ENCODE measurements around the gene LRFN2. TPM values are rescaled to one million over a fixed set of nuclear protein-coding genes. Genes with fewer than 3 reads are reported as not detected.

Gene LRFN2
- total RNA-seq, 1 experiment from 2014 or later, result 0.28 TPM

DNA sequence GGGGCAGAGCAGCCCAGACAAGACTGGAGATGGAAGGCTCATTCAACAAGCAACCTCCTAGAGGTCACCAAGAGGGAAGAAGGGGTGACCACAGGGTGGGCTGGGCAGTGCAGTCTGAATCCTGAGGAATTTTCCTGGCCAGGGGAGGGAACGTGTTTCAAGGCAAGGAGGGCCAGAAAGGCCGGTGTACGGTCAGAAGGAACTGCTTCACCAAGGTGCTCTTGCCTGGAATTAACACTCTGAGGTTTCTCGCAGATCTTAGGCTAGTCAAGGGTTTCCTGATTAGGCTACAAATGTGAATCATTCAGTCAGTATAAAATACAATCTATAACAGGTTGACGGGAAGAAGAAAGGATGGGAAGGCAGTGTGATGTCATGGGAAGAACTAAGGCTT, 199.3 kb downstream of the LRFN2 start:
- no peak overlapping the region for H3K4me3 ChIP-seq (ENCODE audit: insufficient read depth, low read depth, low read length)
- no peaks in the 10 kb centered on the region; the same call in 1 of the 2 replicates for H3K27me3 ChIP-seq (ENCODE audit: control insufficient read depth, insufficient read depth, low read length)
- no peak for DNase-seq
- no peaks in the 10 kb centered on the region for H3K36me3 ChIP-seq (replicated peaks; ENCODE audit: control insufficient read depth, insufficient read depth, low read length)

DNA sequence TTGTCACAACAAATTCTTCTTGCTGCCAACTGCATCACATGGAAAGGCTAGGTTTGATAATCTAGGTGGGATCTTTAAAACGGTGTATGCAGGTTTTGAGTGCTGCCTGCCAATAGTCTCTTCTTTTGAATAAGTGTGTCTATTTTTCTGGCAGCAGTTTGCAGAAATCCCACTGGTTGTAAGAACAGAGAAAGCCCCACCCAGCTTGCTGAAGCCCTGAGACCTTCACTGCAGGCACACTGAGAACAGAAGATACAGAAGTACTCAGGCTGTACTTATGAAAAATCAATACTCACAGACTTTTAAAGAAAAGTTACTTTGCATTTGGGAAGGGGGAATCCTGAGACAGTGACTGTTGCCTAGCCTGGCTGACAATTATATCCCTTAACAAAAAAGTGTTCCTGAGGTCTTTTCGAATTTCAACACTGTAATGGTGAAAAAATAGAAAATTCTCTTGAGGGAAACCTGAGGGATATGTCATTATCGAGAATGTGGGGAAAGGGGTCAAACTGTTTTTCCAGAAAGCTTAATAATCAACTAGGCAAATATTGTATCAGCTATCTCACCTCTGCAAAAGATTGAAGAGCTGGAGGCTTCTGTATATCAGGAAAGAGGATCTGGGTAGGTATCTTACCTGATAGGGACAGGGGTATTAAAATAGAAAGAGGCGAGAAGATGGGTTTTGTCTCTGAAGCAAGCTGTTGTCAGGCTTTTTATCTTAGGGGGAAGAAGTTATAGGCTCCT, 199.9 kb downstream of the LRFN2 start:
- no peak for DNase-seq

DNA sequence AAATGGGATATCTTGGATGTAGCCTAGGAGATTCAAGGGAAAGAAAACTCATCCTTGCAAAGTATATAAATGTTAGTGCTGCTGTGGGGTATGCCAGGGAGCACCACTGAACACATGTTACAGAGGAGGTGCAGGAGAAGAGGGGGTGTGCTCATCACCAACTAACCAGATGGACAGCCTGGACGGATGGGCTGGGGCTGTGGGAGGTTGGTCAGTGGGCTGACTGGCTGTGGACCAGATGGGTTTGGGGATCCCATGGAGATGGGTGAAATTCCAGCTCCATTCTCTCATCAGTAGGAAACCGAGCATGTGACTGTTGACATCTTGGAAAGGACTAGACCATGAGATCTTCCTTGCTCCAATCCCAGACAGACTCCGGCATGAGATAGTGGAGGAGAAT, 201.0 kb downstream of the LRFN2 start:
- Histone ChIP-seq H3K4me3 (ENCODE audit: insufficient read depth, low read depth, low read length) (no peak overlapping the region), H3K36me3 (replicated peaks; ENCODE audit: control insufficient read depth, insufficient read depth, low read length) (no peaks in the 10 kb centered on the region), H3K27me3 (ENCODE audit: control insufficient read depth, insufficient read depth, low read length) (no peaks in the 10 kb centered on the region; the same call in 1 of the 2 replicates)
- no peak for DNase-seq

More for the DNA sequence above, 199.9 kb downstream of the LRFN2 start:
- no peak overlapping the region for H3K4me3 ChIP-seq (ENCODE audit: insufficient read depth, low read depth, low read length)
- H3K27me3 ChIP-seq (ENCODE audit: control insufficient read depth, insufficient read depth, low read length), result no peaks in the 10 kb centered on the region; the same call in 1 of the 2 replicates
- H3K36me3 ChIP-seq (replicated peaks; ENCODE audit: control insufficient read depth, insufficient read depth, low read length), result no peaks in the 10 kb centered on the region

DNA sequence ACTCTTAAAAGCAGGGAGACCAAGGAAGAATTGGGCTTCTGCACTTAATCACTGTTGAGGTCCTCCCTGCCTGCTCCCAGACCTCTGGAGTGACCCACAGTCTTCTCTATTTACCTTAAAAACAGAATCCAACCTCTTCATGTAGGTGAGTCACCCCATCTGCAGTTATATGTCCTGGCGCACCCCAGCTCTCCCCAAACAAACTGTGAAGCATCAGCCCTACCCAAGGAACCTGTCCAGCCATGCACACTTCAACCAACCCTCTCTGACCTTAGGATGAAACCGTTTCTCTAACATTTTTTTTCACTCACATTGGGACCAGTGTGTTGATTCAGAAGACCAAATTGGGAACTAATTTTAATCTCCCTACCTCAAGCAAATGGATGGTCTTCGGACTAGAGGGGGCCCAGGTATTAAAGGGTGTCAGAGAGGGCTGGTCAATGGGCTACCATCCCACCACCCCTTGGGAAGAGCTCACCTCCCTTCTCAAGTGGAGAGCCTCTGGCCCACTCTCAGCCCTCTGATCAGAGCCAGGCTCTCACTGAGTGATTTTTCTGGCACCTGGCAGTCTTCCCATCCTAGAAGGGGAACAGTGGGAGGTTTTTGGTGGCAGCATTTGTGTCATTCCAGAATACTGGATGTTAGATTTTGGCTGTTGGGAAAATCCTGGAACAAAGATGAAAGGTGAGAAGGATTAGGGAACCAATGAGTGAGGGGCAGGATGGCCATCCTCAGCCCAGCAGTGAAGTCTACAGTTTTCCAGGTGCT, 203.6 kb downstream of the LRFN2 start:
- H3K4me3 ChIP-seq (ENCODE audit: insufficient read depth, low read depth, low read length), result no peak overlapping the region
- DNase-seq, result no peak
- H3K27me3 ChIP-seq (ENCODE audit: control insufficient read depth, insufficient read depth, low read length), result no peaks in the 10 kb centered on the region
- no peaks in the 10 kb centered on the region for H3K36me3 ChIP-seq (replicated peaks; ENCODE audit: control insufficient read depth, insufficient read depth, low read length)

DNA sequence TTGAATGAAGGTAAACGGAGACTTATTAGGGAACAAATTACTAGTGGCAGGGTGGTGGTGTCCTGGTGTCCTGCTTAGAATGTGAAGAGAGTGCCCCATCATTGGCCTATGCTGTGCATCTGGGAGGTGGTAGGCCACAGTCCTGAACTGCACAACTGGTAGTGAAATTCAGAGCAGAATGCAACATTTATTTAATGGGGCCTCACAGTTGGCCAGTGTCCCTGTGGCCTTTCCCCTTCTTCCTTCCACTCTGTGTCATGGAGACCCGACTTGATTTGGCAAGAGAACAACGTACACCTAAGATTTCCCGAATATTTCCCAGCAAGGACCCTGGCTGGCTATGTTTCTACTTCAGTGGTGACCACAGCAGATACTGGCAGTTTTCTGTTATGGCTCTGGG, 206.9 kb downstream of the LRFN2 start:
- Histone ChIP-seq H3K36me3 (replicated peaks; ENCODE audit: control insufficient read depth, insufficient read depth, low read length) (no peaks in the 10 kb centered on the region), H3K4me3 (ENCODE audit: insufficient read depth, low read depth, low read length) (no peak overlapping the region), H3K27me3 (ENCODE audit: control insufficient read depth, insufficient read depth, low read length) (no peaks in the 10 kb centered on the region)
- DNase-seq, result no peak

DNA sequence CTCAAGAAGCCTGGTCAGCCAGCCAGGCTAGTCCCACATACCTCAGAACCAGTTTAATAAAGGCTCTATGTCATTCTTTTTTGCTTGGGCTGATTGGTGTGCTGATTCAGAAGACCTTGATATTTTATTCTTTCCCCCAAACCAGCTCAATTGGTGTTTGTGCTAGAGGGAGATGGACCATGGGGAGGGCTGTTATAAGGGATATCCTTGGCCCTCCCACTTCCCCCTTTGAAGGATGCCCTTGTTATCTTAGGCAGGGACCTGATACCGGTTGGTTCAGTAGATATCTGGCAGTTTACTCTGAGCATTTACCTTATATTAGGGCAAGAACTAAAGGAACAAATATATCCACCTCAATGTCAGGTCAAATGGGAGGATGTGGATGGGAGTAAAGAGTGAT, 207.4 kb downstream of the LRFN2 start:
- Histone ChIP-seq H3K4me3 (ENCODE audit: insufficient read depth, low read depth, low read length) (no peak overlapping the region), H3K27me3 (ENCODE audit: control insufficient read depth, insufficient read depth, low read length) (no peaks in the 10 kb centered on the region), H3K36me3 (replicated peaks; ENCODE audit: control insufficient read depth, insufficient read depth, low read length) (no peaks in the 10 kb centered on the region)
- DNase-seq, result no peak

DNA sequence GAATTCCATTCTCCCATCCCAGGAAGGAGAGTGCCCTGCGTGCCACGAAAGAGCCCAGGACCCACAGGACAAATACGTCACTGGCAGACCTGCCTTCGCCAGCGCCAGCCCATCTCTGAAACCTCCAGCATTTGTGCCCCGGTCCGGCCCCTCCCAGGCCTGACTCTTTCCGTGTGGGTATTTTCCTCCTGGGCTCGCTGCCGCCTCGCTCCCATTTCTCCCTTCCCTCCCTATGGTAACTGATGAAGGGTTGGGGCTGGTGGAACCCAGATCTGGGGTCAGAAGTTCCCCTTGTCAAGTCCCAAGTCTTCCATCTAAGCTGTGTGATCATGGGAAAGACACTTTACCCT, 208.5 kb downstream of the LRFN2 start:
- Histone ChIP-seq H3K27me3 (ENCODE audit: control insufficient read depth, insufficient read depth, low read length) (no peaks in the 10 kb centered on the region), H3K4me3 (ENCODE audit: insufficient read depth, low read depth, low read length) (no peak overlapping the region), H3K36me3 (replicated peaks; ENCODE audit: control insufficient read depth, insufficient read depth, low read length) (no peaks in the 10 kb centered on the region)
- DNase-seq, result no peak

DNA sequence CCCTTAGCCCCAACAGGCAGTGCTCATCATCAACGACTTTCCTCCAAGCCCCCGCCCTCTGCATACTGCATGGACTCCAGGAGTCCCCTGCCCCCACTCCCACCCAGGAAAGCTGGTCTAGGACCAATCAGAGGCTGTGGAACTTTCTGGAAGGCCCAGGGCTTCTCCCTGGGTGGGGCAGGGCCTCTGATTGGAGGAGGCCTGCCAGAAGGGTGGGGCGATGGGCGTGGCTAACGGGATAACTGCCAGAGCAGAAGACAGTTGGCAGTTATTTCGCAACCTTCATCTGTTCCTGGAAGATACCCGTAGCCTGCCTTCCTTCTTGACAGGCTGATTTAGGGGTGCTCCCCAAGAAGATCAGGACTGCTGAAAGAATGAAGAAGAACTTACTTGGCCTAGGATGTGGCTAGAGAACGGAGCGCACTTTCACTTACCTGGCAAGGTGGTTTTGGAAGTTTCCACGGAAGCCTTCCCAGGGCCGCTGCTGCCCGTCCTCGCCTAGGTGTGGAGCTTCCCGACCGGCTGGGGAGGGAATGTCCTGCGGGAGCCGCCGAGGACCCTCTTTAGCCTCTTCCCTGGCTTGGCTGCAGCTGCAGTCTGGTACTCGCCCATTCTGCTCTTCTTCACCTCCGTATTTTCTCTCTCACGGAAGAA, 209.0 kb downstream of the LRFN2 start:
- no peak overlapping the region for H3K4me3 ChIP-seq (ENCODE audit: insufficient read depth, low read depth, low read length)
- no peak for DNase-seq
- no peaks in the 10 kb centered on the region for H3K27me3 ChIP-seq (ENCODE audit: control insufficient read depth, insufficient read depth, low read length)
- no peaks in the 10 kb centered on the region for H3K36me3 ChIP-seq (replicated peaks; ENCODE audit: control insufficient read depth, insufficient read depth, low read length)

DNA sequence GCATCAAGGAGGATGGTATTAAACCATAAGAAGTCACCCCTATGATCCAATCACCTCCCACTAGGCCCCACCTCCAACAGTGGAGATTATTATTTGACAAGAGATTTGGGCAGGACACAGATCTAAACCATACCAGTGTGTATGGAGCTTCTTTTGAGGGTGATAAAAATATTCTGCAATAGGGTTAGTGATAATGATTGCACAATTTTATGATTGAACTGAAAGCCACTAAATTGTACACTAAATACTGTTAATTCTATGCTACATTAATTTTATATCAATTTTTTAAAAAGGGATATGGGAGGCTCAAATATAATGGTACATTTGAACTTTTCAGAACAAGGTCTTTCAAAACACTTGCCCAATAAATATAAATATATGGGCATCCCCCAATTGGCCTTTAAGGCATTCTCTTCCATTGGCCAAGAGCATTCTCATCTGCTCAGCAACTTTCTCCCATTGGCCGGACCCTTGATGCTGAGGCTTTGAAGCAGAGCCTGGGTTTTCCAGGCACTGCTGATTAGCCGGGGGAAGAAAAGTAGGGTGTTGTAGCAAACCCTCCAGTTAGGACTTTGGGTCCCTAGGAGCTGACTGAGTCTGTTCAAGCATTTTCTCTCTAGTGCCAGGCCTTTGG, 209.9 kb downstream of the LRFN2 start:
- Histone ChIP-seq H3K36me3 (replicated peaks; ENCODE audit: control insufficient read depth, insufficient read depth, low read length) (no peaks in the 10 kb centered on the region), H3K27me3 (ENCODE audit: control insufficient read depth, insufficient read depth, low read length) (no peaks in the 10 kb centered on the region), H3K4me3 (ENCODE audit: insufficient read depth, low read depth, low read length) (no peak overlapping the region)
- DNase-seq, result no peak

DNA sequence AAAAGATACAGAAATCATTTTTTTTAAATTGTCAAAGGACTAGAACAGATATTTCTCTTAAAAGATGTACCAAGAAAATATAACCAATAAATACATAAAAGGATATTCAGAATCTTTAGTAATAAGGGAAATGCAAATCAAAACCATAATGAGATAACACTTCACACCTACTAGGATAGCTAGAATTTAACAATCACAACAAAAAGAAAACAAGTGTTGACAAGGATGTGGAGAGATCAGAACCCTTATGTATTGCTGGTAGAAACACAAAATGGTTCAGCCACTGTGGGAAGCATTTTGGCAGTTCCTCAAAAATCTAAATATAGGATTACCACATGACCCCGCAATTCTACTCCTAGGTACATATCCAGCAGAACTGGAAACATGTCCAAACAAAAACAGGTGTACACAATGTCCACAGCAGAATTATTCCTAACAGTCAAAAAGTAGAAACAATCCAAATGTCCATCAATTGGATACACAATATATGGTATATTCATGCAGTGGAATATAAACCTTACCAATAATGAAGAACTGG, 211.0 kb downstream of the LRFN2 start:
- no peaks in the 10 kb centered on the region for H3K36me3 ChIP-seq (replicated peaks; ENCODE audit: control insufficient read depth, insufficient read depth, low read length)
- no peak for DNase-seq
- no peaks in the 10 kb centered on the region for H3K27me3 ChIP-seq (ENCODE audit: control insufficient read depth, insufficient read depth, low read length)
- no peak overlapping the region for H3K4me3 ChIP-seq (ENCODE audit: insufficient read depth, low read depth, low read length)

DNA sequence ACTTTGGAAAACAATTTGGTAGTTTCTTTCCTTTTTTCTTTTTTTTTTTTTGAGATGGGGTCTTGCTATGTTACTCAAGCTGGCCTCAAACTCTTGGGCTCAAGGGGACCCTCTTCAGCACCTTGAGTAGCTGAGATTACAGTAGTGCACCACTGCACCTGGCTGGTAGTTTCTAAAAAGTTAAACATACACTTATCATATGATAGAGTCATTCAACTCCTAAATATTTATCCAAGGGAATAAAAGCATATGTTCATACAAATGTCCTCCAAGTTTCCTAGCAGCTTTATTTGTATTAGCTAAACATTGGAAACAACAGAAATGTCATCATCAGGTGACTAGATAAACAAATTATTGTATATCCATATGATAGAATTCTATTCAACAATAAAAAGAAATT, 213.9 kb downstream of the LRFN2 start:
- H3K27me3 ChIP-seq (ENCODE audit: control insufficient read depth, insufficient read depth, low read length), result no peaks in the 10 kb centered on the region
- H3K4me3 ChIP-seq (ENCODE audit: insufficient read depth, low read depth, low read length), result no peak overlapping the region
- no peak for DNase-seq
- H3K36me3 ChIP-seq (replicated peaks; ENCODE audit: control insufficient read depth, insufficient read depth, low read length), result no peaks in the 10 kb centered on the region

DNA sequence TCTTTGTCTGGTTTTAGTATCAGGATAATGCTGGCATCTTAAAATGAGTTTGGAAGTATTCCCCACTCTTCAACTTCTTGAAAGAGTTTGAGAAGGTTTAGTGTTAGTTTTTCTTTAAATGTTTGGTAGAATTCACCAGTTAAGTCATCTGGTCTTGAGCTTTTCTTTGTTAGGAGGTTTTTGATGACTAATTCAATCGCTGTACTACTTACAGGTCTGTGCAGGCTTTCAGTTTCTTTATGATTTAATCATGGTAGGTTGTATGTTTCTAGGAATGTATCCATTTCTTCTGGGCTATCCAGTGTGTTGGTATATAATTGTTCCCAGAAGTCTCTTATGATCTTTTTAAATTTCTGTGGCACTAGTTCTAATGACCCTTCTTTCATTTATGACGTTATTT, 215.5 kb downstream of the LRFN2 start:
- no peaks in the 10 kb centered on the region for H3K27me3 ChIP-seq (ENCODE audit: control insufficient read depth, insufficient read depth, low read length)
- H3K4me3 ChIP-seq (ENCODE audit: insufficient read depth, low read depth, low read length), result no peak overlapping the region
- no peaks in the 10 kb centered on the region for H3K36me3 ChIP-seq (replicated peaks; ENCODE audit: control insufficient read depth, insufficient read depth, low read length)
- DNase-seq, result no peak

DNA sequence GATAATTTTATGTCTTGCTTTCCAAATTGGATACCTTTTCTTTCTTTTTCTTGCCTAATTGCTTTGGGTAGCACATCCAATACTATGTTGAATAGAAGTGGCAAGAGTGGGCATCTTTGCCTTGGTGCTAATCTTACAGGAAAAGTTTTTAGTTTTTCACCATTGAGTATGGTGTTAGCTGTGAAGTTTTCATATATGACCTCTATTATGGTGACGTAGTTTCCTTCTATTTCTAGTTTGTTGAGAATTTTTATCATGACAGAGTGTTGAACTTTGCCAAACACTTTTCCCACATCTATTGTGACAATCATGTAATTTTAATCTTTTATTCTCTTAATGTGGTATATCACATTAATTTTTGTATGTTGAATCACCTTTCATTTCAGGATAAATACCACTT, 216.1 kb downstream of the LRFN2 start:
- Histone ChIP-seq H3K4me3 (ENCODE audit: insufficient read depth, low read depth, low read length) (no peak overlapping the region), H3K27me3 (ENCODE audit: control insufficient read depth, insufficient read depth, low read length) (no peaks in the 10 kb centered on the region), H3K36me3 (replicated peaks; ENCODE audit: control insufficient read depth, insufficient read depth, low read length) (no peaks in the 10 kb centered on the region)
- DNase-seq, result no peak

DNA sequence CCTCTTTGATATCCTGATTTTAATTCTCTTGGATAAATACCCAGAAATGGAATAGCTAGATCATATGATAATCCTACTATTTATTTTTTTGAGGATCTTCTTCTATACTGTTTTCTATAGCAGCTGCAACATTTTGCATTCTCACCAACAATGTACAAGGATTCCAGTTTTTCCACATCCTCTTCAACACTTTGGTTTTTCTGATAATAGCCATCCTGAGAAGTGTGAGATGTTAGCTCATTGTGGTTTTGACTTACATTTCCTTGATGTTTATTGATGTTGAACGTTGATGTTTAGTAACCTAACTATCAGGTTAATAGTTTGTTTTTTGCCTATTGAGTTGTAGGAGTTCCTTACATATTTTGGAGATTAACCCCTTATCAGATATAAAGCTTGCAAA, 217.3 kb downstream of the LRFN2 start:
- H3K36me3 ChIP-seq (replicated peaks; ENCODE audit: control insufficient read depth, insufficient read depth, low read length), result no peaks in the 10 kb centered on the region
- H3K4me3 ChIP-seq (ENCODE audit: insufficient read depth, low read depth, low read length), result no peak overlapping the region
- no peaks in the 10 kb centered on the region for H3K27me3 ChIP-seq (ENCODE audit: control insufficient read depth, insufficient read depth, low read length)
- no peak for DNase-seq
